Fibroblast of villous mesenchyme (primary cell): ENCODE results near the gene ADARB2. TPM values are rescaled to one million over a fixed set of nuclear protein-coding genes. Genes with fewer than 3 reads are reported as not detected.

Source experiments
- DNase-seq: peaks from one replicate; pipeline ENCODE4 v3.0.0-alpha.2; 2010; ENCODE audit warnings: low read depth
- H3K4me3 ChIP-seq: 2 replicates; pipeline ENCODE4 v1.5.1; 2011; ENCODE audit warnings: low read depth, mild to moderate bottlenecking, low read length
- total RNA-seq: library from RNA; depleted of rRNA; stranded (reverse); fragments of >200 nt; gene quantifications from 2 replicates; pipeline ENCODE4 v1.2.3, GENCODE V29; 2012
- TF ChIP-seq, protein P1 (sequence below): IDR thresholded peaks from 2 replicates; pipeline ENCODE4 v1.5.1; 2012; ENCODE audit warnings: low read depth, mild to moderate bottlenecking, low read length; ENCODE audit not compliant: insufficient read depth

ADARB2 gene
- total RNA-seq, 1 donor, result not detected

DNA sequence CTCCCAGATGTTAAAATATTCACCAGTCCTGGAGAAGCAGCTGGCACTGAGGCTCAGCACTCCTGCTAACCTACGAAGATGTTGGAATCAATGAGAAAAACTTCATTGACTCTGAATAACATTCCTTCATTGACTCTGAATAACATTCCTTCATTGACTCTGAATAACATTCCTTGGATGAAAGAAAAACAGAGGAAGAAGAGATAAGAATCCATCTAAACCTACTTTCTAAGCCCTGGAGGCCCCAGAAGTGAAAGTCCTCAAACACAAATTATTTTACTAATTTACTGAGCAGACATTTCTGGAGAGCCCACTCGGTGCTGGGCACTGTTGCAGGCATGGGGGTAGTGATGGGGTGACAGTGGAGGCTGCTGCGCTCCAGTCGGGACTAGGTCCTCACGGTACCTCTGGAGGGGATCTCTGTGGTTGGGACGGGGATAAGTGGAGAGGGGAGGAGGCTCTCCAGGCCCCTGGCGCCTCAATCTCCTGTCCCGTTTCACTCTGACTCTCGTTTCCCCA is 427.0 kb downstream of the ADARB2 start:
- DNase-seq, result no peak
- H3K4me3 ChIP-seq, result no peak overlapping the region
- TF ChIP-seq, protein P1, sequence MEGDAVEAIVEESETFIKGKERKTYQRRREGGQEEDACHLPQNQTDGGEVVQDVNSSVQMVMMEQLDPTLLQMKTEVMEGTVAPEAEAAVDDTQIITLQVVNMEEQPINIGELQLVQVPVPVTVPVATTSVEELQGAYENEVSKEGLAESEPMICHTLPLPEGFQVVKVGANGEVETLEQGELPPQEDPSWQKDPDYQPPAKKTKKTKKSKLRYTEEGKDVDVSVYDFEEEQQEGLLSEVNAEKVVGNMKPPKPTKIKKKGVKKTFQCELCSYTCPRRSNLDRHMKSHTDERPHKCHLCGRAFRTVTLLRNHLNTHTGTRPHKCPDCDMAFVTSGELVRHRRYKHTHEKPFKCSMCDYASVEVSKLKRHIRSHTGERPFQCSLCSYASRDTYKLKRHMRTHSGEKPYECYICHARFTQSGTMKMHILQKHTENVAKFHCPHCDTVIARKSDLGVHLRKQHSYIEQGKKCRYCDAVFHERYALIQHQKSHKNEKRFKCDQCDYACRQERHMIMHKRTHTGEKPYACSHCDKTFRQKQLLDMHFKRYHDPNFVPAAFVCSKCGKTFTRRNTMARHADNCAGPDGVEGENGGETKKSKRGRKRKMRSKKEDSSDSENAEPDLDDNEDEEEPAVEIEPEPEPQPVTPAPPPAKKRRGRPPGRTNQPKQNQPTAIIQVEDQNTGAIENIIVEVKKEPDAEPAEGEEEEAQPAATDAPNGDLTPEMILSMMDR, result no peak

DNA sequence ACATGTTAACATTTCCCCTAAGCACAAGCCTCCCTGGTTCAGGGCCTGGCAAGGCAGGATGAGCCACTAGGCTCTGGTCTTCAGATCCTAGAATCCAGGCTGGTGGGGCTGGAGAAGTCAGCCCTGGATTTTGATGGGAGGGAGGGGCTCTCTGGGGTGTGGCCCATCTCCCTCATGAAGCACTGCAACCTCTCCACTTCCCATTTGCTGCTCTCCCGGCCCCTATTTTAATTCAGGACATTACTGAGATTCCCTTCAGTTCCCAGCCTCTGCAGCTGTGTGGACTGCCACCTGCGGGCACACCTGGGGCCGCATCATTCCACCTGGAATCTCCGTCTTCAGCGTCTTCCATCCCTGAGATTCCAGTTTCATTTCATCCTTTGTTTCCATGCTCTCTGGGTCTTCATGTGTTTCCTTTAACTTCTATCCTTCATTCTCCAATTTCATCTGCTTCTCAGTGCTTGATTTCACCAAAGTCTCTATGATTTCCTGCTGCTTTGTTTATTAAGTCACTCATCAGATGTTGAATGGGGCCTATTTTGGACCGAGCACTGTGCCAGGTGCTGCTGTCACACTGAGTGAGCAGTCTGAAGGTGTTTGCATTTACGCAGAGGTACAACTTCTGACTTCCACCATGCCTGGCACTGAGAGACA is 427.6 kb downstream of the ADARB2 start:
- TF ChIP-seq, protein P1, result no peak
- no peak overlapping the region for H3K4me3 ChIP-seq
- DNase-seq, result no peak

DNA sequence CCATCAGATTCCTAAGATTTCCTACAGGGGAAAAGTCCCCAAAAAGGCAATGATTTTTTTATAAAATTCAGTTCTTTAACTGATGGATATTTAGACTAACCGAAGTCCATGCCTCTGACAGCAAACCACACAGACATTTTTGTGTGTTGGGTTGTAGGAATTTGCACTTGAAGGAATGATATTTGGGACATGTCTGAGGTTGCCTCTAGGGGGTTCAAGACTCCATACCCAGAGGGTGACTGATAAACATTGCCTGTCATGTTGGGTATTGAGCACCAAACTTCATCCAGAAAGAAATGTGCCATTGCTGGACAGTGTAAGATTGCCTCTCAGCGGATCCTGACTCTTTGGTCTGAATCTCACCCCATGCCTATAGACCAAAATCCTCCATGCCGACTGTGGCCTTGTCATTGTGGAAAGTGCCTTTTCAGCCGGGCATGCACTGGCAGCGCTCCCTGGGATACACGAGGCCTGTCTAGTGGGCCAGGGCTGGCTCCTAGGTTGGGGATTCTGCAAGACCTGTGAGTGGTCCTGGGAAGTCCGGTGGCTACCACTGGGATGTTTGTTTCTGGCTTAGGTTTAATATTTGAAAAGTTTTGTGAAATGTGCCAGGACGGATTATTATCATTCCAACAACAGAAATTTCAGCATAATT is 428.2 kb downstream of the ADARB2 start:
- TF ChIP-seq, protein P1, result no peak
- no peak for DNase-seq

DNA sequence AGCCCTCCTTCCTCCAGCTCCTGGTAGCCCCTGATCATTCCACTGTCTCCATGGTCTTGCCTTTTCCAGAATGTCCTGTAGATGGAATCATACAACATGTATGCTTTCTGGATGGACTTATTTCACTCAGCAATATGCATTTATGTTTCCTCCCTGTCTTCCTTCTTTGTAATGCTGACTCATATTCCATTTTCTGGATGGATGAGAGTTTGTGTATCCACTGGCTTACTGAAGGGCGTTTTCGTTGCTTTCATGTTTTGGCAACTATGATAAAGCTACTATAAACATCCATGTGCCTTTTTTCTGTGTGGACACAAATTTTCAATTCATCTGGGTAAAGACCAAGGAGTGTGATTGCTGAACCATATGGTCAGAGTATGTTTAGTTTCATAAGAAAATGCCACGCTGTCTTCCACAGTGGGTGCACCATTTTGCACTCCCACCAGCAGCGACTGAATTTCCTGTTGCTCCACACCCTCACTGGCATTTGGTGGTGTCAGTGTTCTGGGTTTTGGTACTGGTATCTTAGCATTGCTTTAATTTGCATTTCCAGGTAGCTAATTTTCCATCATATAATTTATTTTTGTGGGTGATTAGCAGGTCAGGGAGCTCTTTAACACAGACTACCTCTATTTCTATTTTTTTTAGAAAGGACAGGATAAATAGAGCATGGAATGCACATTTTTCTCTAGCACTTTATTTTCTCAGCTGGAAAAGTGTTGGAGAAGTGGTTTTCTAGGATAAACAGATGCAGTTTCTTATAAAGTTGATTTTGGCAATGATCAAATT is 429.0 kb downstream of the ADARB2 start:
- TF ChIP-seq, protein P1, result no peak
- no peak for DNase-seq

More for the DNA sequence above, 428.2 kb downstream of the ADARB2 start:
- no peak overlapping the region for H3K4me3 ChIP-seq

DNA sequence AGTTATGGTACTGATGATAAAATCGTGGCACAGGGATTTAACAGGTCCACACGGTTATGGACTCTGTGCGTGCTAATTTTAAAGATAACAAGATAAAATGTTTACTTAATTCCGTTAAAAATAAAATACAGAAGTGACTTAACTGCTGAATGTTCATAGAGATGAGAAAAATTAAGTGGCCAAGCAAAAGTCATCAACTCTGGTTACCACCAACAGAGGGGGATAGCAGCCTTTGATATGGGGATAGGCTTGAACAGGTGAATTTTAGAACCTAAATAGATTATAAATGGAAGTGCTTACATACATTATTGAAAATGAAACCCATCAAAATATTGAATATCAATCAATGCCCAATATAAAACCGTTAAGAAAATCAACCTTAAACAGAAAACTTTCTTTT is 436.2 kb downstream of the ADARB2 start:
- no peak for DNase-seq
- H3K4me3 ChIP-seq, result no peak overlapping the region
- TF ChIP-seq, protein P1, result no peak

More for the DNA sequence above, 429.0 kb downstream of the ADARB2 start:
- H3K4me3 ChIP-seq, result no peak overlapping the region

DNA sequence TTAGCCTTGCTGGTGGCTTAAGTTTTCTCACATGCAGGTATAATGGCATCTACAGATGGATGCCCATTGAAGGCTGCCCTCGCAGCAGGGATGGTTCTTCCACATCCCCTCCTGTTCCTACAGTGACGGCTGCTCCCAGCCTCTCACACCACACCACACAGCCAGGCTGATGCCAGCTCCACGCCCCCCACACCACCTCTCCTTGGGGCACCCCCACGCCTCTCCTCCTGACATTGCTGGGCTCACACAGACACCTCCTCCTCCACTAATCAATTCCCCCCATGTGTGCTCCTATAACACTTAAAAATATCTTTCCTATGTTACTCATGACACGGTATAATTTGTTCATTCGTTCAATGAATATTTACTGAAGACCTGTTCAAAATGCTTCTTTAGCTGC is 437.1 kb downstream of the ADARB2 start:
- no peak for DNase-seq
- TF ChIP-seq, protein P1, result no peak
- H3K4me3 ChIP-seq, result no peak overlapping the region
